Karpas-422 (cell line): ENCODE measurements around the gene METTL8. TPM values are rescaled to one million over a fixed set of nuclear protein-coding genes. Genes with fewer than 3 reads are reported as not detected.
A peak's percentile ranks its signal among the peaks of the same experiment; 100 is the strongest.
"Not testable (repeated sequence)": the region's sequence is repeated elsewhere in the genome, so short reads cannot be mapped to it uniquely, and the experiment has no call there.

Source experiments
- DNase-seq: peaks from one replicate; pipeline ENCODE4 v3.0.0-alpha.2; 2015
- H2AFZ ChIP-seq: fragments of 200-600 bp; sonication (generic); 2 replicates; pipeline ENCODE4 v1.6.1; 2014; ENCODE audit warnings: antibody characterized with exemption, low read length, mixed read lengths
- H3K27ac ChIP-seq: fragments of 200-600 bp; sonication (generic); 2 replicates; pipeline ENCODE4 v1.5.1; 2014; ENCODE audit warnings: mild to moderate bottlenecking, low read length, moderate library complexity
- H3K27me3 ChIP-seq: fragments of 200-600 bp; sonication (generic); 2 replicates; pipeline ENCODE4 v1.6.1; 2014; ENCODE audit warnings: low read length, mixed read lengths
- H3K36me3 ChIP-seq: fragments of 200-600 bp; sonication (generic); 2 replicates; pipeline ENCODE4 v1.6.1; 2014; ENCODE audit warnings: low read length, mixed read lengths; ENCODE audit not compliant: insufficient read depth
- H3K4me1 ChIP-seq: fragments of 200-600 bp; sonication (generic); 2 replicates; pipeline ENCODE4 v1.6.1; 2014; ENCODE audit warnings: mild to moderate bottlenecking, low read length, mixed read lengths
- H3K4me2 ChIP-seq: fragments of 200-600 bp; sonication (generic); 2 replicates; pipeline ENCODE4 v1.6.1; 2014; ENCODE audit warnings: low read length, low read depth, mild to moderate bottlenecking; ENCODE audit not compliant: poor library complexity, severe bottlenecking
- H3K4me3 ChIP-seq: fragments of 200-600 bp; sonication (generic); 2 replicates; pipeline ENCODE4 v1.5.1; 2014; ENCODE audit warnings: mild to moderate bottlenecking, antibody characterized with exemption, low read length, mixed read lengths
- H3K79me2 ChIP-seq: fragments of 200-600 bp; sonication (generic); 2 replicates; pipeline ENCODE4 v1.6.1; 2014; ENCODE audit warnings: mild to moderate bottlenecking, low read length, mixed read lengths
- H3K9ac ChIP-seq: fragments of 200-600 bp; sonication (generic); 2 replicates; pipeline ENCODE4 v1.6.0; 2014; ENCODE audit warnings: low read length
- H3K9me2 ChIP-seq: fragments of 200-600 bp; sonication (generic), shearing (Covaris generic); replicated peaks from 2 replicates; pipeline ENCODE4 v1.6.0; 2014; ENCODE audit warnings: mild to moderate bottlenecking, low read length, moderate library complexity; ENCODE audit not compliant: insufficient read depth
- H3K9me3 ChIP-seq: fragments of 300-700, 200-600 bp; sonication (generic); 2 replicates; pipeline ENCODE4 v1.6.1; 2014; ENCODE audit warnings: low read length, mixed read lengths
- H4K20me1 ChIP-seq: fragments of 200-600 bp; sonication (generic); 2 replicates; pipeline ENCODE4 v1.6.1; 2014; ENCODE audit warnings: mild to moderate bottlenecking, antibody characterized with exemption, low read length, low read depth; ENCODE audit not compliant: insufficient read depth
- total RNA-seq: library from RNA; depleted of rRNA; stranded (reverse); fragments of >200 nt; shearing (Covaris generic); gene quantifications from 2 replicates; pipeline ENCODE4 v1.2.3, GENCODE V29; 2014; ENCODE audit warnings: low replicate concordance

Gene METTL8
- total RNA-seq, 1 experiment from 2014 or later, result 16.5 TPM

GRCh38 chr2:171316755-171317337 lies 116.9 kb downstream of the METTL8 start:
- H3K9me3 ChIP-seq, result peaks cover 3% of the 10 kb centered on the region; the same call in 1 of the 2 replicates
- H3K36me3 ChIP-seq, result peaks cover 4% of the 10 kb centered on the region; the same call in 1 of the 2 replicates
- H3K9ac ChIP-seq, result peak overlapping the region; percentile 63
- peak overlapping the region; percentile 84 for H3K4me2 ChIP-seq
- no peaks in the 10 kb centered on the region for H4K20me1 ChIP-seq
- DNase-seq, result no peak
- H3K4me1 ChIP-seq, result peaks cover 76% of the 10 kb centered on the region
- no peaks in the 10 kb centered on the region for H3K9me2 ChIP-seq
- H3K27me3 ChIP-seq, result no peaks in the 10 kb centered on the region
- peak overlapping the region; percentile 51 for H3K4me3 ChIP-seq
- 0 out of 2 replicates have a peak overlapping the region, but pooled peaks have one; percentile 5 for H2AFZ ChIP-seq
- H3K27ac ChIP-seq, result peak overlapping the region; percentile 98
- H3K79me2 ChIP-seq, result no peaks in the 10 kb centered on the region

- no peaks in the 10 kb centered on the region for H3K27me3 ChIP-seq
- H3K79me2 ChIP-seq, result no peaks in the 10 kb centered on the region
- H4K20me1 ChIP-seq, result no peaks in the 10 kb centered on the region
- 0 out of 2 replicates have a peak overlapping the region, but pooled peaks have one; percentile 26 for H3K4me3 ChIP-seq
- peaks cover 3% of the 10 kb centered on the region; the same call in 1 of the 2 replicates for H3K9me3 ChIP-seq
- H3K4me2 ChIP-seq, result peak overlapping the region; percentile 84
- no peak overlapping the region for H2AFZ ChIP-seq
- H3K36me3 ChIP-seq, result peaks cover 4% of the 10 kb centered on the region; the same call in 1 of the 2 replicates
- H3K4me1 ChIP-seq, result peaks cover 70% of the 10 kb centered on the region
- peak overlapping the region; percentile 98 for H3K27ac ChIP-seq
- H3K9ac ChIP-seq, result peak overlapping the region; percentile 33
- no peak for DNase-seq
- no peaks in the 10 kb centered on the region for H3K9me2 ChIP-seq
Measured at GRCh38 chr2:171316220-171316619, 117.6 kb downstream of the METTL8 start.

GRCh38 chr2:171315781-171316180 lies 118.0 kb downstream of the METTL8 start:
- Histone ChIP-seq H3K4me3 (no peak overlapping the region), H3K9me3 (peaks cover 3% of the 10 kb centered on the region; the same call in 1 of the 2 replicates), H3K27me3 (no peaks in the 10 kb centered on the region), H3K4me2 (peak overlapping the region; percentile 84), H4K20me1 (no peaks in the 10 kb centered on the region), H2AFZ (no peak overlapping the region), H3K79me2 (no peaks in the 10 kb centered on the region), H3K9ac (peak overlapping the region; percentile 33), H3K4me1 (peaks cover 65% of the 10 kb centered on the region), H3K9me2 (no peaks in the 10 kb centered on the region), H3K36me3 (peaks cover 4% of the 10 kb centered on the region; the same call in 1 of the 2 replicates), H3K27ac (peak overlapping the region; percentile 98)
- DNase-seq, result no peak

DNA sequence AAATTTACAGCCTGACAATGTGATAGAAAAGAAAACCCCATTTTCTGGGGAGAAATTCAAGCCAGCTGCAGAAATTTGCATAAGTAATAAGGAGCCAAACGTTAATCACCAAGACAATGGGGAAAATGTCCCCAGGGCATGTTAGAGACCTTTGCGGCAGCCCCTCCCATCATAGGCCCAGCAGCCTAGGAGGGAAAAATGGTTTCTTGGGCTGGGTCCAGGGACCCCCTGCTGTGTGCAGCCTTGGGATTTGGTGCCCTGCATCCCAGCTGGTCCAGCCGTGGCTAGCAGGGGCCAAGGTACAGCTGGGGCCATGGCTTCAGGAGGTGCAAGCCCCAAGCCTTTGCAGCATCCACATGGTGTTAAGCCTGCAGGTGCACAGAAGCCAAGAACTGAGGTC lies 121.6 kb downstream of the METTL8 start:
- not testable (repeated sequence) for DNase-seq, H3K79me2 ChIP-seq, H3K27ac ChIP-seq, H3K4me2 ChIP-seq, H3K9me2 ChIP-seq, H3K9me3 ChIP-seq, H2AFZ ChIP-seq, H4K20me1 ChIP-seq, H3K27me3 ChIP-seq, H3K36me3 ChIP-seq, H3K9ac ChIP-seq, H3K4me3 ChIP-seq
- H3K4me1 ChIP-seq, result peaks cover 29% of the 10 kb centered on the region

- H3K4me3 ChIP-seq, H3K9me3 ChIP-seq: not testable (repeated sequence)
- peaks cover 23% of the 10 kb centered on the region for H3K4me1 ChIP-seq
Measured at GRCh38 chr2:171311589-171311988, 122.2 kb downstream of the METTL8 start.

DNA sequence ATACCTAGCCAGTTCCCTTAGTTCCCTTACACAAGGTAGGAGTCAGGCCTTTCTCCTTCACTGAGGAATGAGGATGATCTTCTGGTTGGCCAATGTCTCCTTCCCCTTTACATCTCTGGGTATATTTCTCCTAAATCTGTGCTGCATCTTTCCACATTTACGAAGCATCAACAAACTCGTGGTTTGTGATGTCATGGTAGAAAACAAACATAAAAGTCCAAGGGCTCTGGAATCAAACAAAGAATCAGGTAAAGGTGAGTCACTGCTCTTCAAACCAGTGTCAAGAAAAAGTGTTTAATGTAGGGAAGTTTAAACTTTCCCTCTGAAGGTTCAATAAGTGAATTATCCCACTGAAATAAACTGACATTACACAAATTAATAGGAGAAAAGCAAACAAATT lies 122.9 kb downstream of the METTL8 start:
- Histone ChIP-seq H3K9me3 (peaks cover 3% of the 10 kb centered on the region; the same call in 1 of the 2 replicates), H3K9ac (no peak overlapping the region), H3K27ac (no peak overlapping the region), H3K4me1 (peaks cover 16% of the 10 kb centered on the region), H3K79me2 (no peaks in the 10 kb centered on the region), H4K20me1 (no peaks in the 10 kb centered on the region), H2AFZ (no peak overlapping the region), H3K36me3 (peaks cover 4% of the 10 kb centered on the region; the same call in 1 of the 2 replicates), H3K9me2 (no peaks in the 10 kb centered on the region), H3K4me2 (no peak overlapping the region), H3K27me3 (no peaks in the 10 kb centered on the region), H3K4me3 (no peak overlapping the region)
- DNase-seq, result no peak

More at GRCh38 chr2:171311589-171311988, 122.2 kb downstream of the METTL8 start:
- not testable (repeated sequence) for H2AFZ ChIP-seq, H3K9ac ChIP-seq, H3K4me2 ChIP-seq, H4K20me1 ChIP-seq, H3K36me3 ChIP-seq, H3K27ac ChIP-seq, H3K27me3 ChIP-seq, DNase-seq, H3K9me2 ChIP-seq, H3K79me2 ChIP-seq

DNA sequence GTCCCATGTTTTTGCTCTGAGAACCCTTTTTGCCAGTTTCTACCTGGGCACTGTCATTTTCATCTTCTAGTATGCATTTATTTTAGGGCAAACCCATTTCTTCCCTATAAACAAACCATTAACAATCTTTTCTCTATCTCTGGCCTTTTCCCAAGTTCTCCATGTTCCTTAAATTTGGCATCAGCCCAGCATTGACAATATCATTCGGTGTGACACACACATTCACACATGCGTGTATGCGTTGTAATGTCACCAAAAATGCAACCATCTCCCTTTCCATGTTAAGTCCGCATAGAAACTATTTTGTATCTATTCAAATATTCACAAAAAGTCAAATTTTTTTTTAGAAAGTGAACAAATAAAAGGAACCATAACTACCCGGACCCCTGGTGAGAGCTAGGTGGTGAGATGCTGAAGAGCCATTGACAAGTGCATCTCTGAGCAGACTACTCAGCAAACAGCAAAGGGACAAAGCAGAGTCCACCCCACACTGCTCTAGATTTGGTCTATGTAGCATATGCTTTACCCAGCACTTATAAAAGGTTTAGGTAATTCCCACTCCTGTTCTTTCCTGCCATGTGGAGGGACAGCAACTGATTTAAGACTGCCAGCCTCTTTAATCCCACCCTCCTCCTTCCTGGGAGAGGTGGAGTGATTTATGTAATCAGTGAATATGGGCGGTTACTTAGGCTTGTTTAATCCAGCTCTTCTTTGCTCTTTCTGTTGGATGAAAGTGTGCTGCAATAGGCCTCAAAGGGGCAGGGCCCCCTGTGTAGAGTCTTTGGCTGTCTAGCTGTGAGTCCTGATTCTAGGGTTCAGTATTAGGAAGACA lies 124.1 kb downstream of the METTL8 start:
- Histone ChIP-seq H3K9me3 (peaks cover 3% of the 10 kb centered on the region; the same call in 1 of the 2 replicates), H3K27me3 (no peaks in the 10 kb centered on the region), H4K20me1 (no peaks in the 10 kb centered on the region), H3K4me1 (peaks cover 4% of the 10 kb centered on the region), H3K4me3 (no peak overlapping the region), H3K4me2 (no peak overlapping the region), H3K9me2 (no peaks in the 10 kb centered on the region), H2AFZ (no peak overlapping the region), H3K79me2 (no peaks in the 10 kb centered on the region), H3K36me3 (peaks cover 4% of the 10 kb centered on the region; the same call in 1 of the 2 replicates), H3K9ac (no peak overlapping the region), H3K27ac (no peak overlapping the region)
- DNase-seq, result no peak
